DOHH2 (cell line): ENCODE data around the gene YWHAQ.

Experiments used
- H3F3A ChIP-seq: fragments of 200-600 bp; sonication (generic), shearing (Covaris generic); 2 replicates; pipeline ENCODE4 v1.6.0; 2016; ENCODE audit warnings: antibody characterized with exemption, mild to moderate bottlenecking; ENCODE audit not compliant: control insufficient read depth, insufficient read depth
- H3K27ac ChIP-seq: fragments of 200-600 bp; sonication (generic); 2 replicates; pipeline ENCODE4 v1.5.1; 2014; ENCODE audit warnings: low read depth, mild to moderate bottlenecking, low read length, moderate library complexity
- H3K27me3 ChIP-seq: fragments of 200-600 bp; sonication (generic); 2 replicates; pipeline ENCODE4 v1.6.1; 2014; ENCODE audit warnings: mild to moderate bottlenecking, low read length, mixed read lengths; ENCODE audit not compliant: control insufficient read depth
- H3K36me3 ChIP-seq: fragments of 200-600 bp; sonication (generic); 2 replicates; pipeline ENCODE4 v1.6.1; 2014; ENCODE audit warnings: mild to moderate bottlenecking, low read length, moderate library complexity, mixed read lengths; ENCODE audit not compliant: control insufficient read depth
- H3K4me1 ChIP-seq: fragments of 200-600 bp; sonication (generic); 2 replicates; pipeline ENCODE4 v1.6.1; 2014; ENCODE audit warnings: mild to moderate bottlenecking, low read length, mixed read lengths; ENCODE audit not compliant: control insufficient read depth
- H3K4me2 ChIP-seq: fragments of 200-600 bp; sonication (generic); 2 replicates; pipeline ENCODE4 v1.6.0; 2014; ENCODE audit warnings: mild to moderate bottlenecking, low read length, moderate library complexity
- H3K4me3 ChIP-seq: fragments of 200-600 bp; sonication (generic); 2 replicates; pipeline ENCODE4 v1.5.1; 2014; ENCODE audit warnings: mild to moderate bottlenecking, low read length, mixed read lengths
- H3K79me2 ChIP-seq: fragments of 200-600 bp; sonication (generic); 2 replicates; pipeline ENCODE4 v1.6.1; 2014; ENCODE audit warnings: mild to moderate bottlenecking, low read length, mixed read lengths; ENCODE audit not compliant: control insufficient read depth
- H3K9me2 ChIP-seq: fragments of 200-600 bp; sonication (generic); replicated peaks from 2 replicates; pipeline ENCODE4 v1.6.1; 2014; ENCODE audit warnings: mild to moderate bottlenecking, low read length, mixed read lengths; ENCODE audit not compliant: control insufficient read depth
- H3K9me3 ChIP-seq: fragments of 200-600 bp; sonication (generic); 2 replicates; pipeline ENCODE4 v1.6.1; 2014; ENCODE audit warnings: antibody characterized with exemption, low read length, mixed read lengths; ENCODE audit not compliant: control insufficient read depth, insufficient read depth
- H4K20me1 ChIP-seq: fragments of 200-600 bp; sonication (generic); 2 replicates; pipeline ENCODE4 v1.6.0; 2014; ENCODE audit warnings: low read depth, mild to moderate bottlenecking, antibody characterized with exemption, low read length, moderate library complexity; ENCODE audit not compliant: control insufficient read depth, insufficient read depth
- EZH2phosphoT487 ChIP-seq: fragments of 200-600 bp; sonication (generic); IDR thresholded peaks from 2 replicates; pipeline ENCODE4 v1.6.1; 2017; ENCODE audit warnings: borderline replicate concordance, mild to moderate bottlenecking, antibody characterized with exemption, low read length, moderate library complexity, mixed read lengths
- TF ChIP-seq, protein P1 (sequence below): fragments of 200-600 bp; sonication (generic); IDR thresholded peaks from one replicate; pipeline ENCODE4 v1.5.1; 2014; ENCODE audit warnings: antibody characterized with exemption, mild to moderate bottlenecking, low read depth, low read length; ENCODE audit not compliant: poor library complexity, severe bottlenecking

YWHAQ gene

DNA sequence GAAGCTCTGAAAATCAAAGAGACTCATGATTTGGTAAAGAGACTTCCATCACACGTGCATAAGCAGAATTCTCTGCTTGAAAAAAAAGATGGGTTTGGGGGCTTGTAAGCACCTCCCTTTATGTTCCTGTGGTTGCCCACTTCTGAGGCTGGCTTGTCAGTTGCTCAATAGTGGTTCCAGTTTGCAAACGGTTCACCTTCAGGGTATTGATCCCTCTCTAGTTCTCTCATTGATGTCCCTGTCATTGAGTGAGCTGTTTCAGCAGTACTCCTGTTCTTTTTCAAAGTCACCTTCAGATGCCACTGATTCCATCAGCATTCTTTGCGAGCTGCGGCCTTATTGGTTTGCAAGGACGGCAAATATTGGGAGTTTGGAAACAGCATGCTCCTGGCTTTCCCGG, 17.1 kb upstream of the YWHAQ start:
- H3K4me1 ChIP-seq: peaks cover 5% of the 10 kb centered on the region
- no peaks in the 10 kb centered on the region for H3F3A ChIP-seq
- no peak overlapping the region for H3K27ac ChIP-seq
- no peaks in the 10 kb centered on the region for H3K36me3 ChIP-seq
- TF ChIP-seq, protein P1, sequence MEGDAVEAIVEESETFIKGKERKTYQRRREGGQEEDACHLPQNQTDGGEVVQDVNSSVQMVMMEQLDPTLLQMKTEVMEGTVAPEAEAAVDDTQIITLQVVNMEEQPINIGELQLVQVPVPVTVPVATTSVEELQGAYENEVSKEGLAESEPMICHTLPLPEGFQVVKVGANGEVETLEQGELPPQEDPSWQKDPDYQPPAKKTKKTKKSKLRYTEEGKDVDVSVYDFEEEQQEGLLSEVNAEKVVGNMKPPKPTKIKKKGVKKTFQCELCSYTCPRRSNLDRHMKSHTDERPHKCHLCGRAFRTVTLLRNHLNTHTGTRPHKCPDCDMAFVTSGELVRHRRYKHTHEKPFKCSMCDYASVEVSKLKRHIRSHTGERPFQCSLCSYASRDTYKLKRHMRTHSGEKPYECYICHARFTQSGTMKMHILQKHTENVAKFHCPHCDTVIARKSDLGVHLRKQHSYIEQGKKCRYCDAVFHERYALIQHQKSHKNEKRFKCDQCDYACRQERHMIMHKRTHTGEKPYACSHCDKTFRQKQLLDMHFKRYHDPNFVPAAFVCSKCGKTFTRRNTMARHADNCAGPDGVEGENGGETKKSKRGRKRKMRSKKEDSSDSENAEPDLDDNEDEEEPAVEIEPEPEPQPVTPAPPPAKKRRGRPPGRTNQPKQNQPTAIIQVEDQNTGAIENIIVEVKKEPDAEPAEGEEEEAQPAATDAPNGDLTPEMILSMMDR: no peak
- no peak for TF ChIP-seq EZH2phosphoT487
- peaks cover 65% of the 10 kb centered on the region for H3K27me3 ChIP-seq
- H3K9me2 ChIP-seq: no peaks in the 10 kb centered on the region
- H3K9me3 ChIP-seq: no peaks in the 10 kb centered on the region; the same call in 1 of the 2 replicates
- no peak overlapping the region for H3K4me2 ChIP-seq
- no peak overlapping the region for H3K4me3 ChIP-seq
- no peaks in the 10 kb centered on the region for H3K79me2 ChIP-seq
- H4K20me1 ChIP-seq: no peaks in the 10 kb centered on the region

DNA sequence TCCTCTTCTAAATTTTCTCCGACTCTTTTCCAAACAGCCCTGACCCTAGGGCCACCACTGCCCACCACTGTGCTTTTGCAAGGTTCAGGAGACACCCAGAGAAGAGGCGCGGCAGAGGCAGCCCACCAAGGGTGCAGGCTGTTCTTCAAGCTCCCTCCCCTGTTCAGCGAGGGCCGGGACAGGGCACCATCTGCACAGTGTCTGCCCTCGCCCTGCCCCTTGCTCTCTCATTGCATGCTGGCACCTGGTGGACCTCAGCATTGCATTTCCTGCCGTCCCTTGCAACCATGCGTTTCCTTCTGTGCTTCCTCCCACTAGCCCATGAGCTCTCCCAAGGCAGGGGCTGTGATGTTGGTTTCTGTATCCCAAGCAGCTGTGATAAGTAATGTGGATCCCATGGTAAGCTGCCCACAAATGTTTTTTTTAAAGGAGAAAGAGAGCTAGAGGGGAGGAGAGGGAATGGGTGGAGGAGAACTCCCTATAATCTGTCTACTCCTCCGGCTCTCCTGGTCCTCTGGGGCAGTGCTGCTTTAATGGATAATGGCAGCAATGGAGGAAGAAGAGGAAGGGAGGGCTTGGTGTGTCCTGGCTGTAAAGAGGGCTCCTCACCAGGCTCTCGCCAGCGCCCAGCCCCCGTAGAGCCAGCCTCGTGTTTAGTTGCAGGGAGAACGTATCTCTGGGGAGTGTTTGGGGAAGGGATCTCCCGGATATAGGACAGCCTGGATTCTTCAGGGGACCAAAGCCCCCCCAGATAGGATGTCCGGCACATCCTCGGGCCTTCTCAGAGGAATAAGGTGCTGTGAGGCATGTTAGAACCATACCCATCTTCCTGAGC, 15.6 kb upstream of the YWHAQ start:
- Histone ChIP-seq H3K4me1 (peaks cover 12% of the 10 kb centered on the region), H3K36me3 (no peaks in the 10 kb centered on the region), H3K79me2 (no peaks in the 10 kb centered on the region), H3K9me2 (no peaks in the 10 kb centered on the region), H3K4me2 (no peak overlapping the region), H3K27ac (no peak overlapping the region), H4K20me1 (no peaks in the 10 kb centered on the region; the same call in 1 of the 2 replicates), H3K9me3 (no peaks in the 10 kb centered on the region; the same call in 1 of the 2 replicates), H3K4me3 (no peak overlapping the region), H3F3A (no peaks in the 10 kb centered on the region), H3K27me3 (peaks cover 71% of the 10 kb centered on the region)
- TF ChIP-seq EZH2phosphoT487: no peak
- TF ChIP-seq, protein P1: no peak

DNA sequence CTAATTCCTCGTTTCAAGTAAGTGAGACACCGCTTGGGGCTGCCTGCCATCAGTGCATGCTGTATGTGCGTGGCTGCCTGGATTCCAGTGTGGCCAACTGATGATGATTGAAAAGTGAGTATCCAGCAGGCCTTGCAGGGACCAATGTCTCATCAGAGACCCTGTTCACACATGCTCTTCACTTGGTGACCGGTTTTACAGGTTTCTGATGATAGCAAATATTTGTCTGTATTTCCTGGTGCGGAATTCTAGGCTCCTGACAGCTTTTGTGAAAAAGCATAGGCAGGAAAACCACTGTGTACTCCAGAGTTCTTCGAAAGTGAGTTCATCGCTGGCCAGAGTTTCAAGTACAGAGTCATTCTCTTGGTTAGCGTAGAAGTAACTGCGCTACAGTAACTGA, 13.8 kb upstream of the YWHAQ start:
- no peak overlapping the region for H3K4me3 ChIP-seq
- TF ChIP-seq, protein P1: no peak
- TF ChIP-seq EZH2phosphoT487: no peak
- peaks cover 78% of the 10 kb centered on the region for H3K27me3 ChIP-seq
- H3K9me2 ChIP-seq: no peaks in the 10 kb centered on the region
- no peaks in the 10 kb centered on the region for H3F3A ChIP-seq
- no peaks in the 10 kb centered on the region for H3K9me3 ChIP-seq
- no peaks in the 10 kb centered on the region for H3K36me3 ChIP-seq
- no peaks in the 10 kb centered on the region for H3K79me2 ChIP-seq
- H3K27ac ChIP-seq: no peak overlapping the region
- peaks cover 12% of the 10 kb centered on the region for H3K4me1 ChIP-seq
- H4K20me1 ChIP-seq: no peaks in the 10 kb centered on the region; the same call in 1 of the 2 replicates
- no peak overlapping the region for H3K4me2 ChIP-seq
